WTC11 (cell line): ENCODE measurements around the gene SLC17A8. TPM values are rescaled to one million over a fixed set of nuclear protein-coding genes. Genes with fewer than 3 reads are reported as not detected.

ENCODE experiments used
- ATAC-seq: fragments of 200-7000 bp; cut with Tn5 transposase; 2 replicates; pipeline ENCODE4 v1.10.0; 2021; ENCODE audit warnings: mild to moderate bottlenecking, moderate library complexity
- CTCF ChIA-PET: fragments of 300-600 bp; sonication (Branson Sonifier 250); formaldehyde crosslinking; loops from one replicate; lab custom pipeline; 2021; ENCODE audit warnings: antibody characterized with exemption; lab: Charles Lee
- POLR2A ChIA-PET: fragments of 350-600 bp; sonication (Branson Sonifier 250); formaldehyde crosslinking; loops from one replicate; lab custom pipeline; 2021; ENCODE audit warnings: antibody characterized with exemption; lab: Charles Lee
- DNase-seq: peaks from one replicate; pipeline ENCODE4 v3.0.0; 2021; ENCODE audit warnings: low spot score
- H3K27ac Mint-ChIP-seq: 2 replicates; pipeline ENCODE4 v1.8.0; 2021; ENCODE audit warnings: mixed read lengths
- H3K27me3 Mint-ChIP-seq: 2 replicates; pipeline ENCODE4 v1.8.0; 2021; ENCODE audit warnings: low read depth, mild to moderate bottlenecking, moderate library complexity, mixed read lengths
- H3K36me3 Mint-ChIP-seq: 2 replicates; pipeline ENCODE4 v1.8.0; 2021; ENCODE audit warnings: mixed read lengths
- H3K4me1 Mint-ChIP-seq: 2 replicates; pipeline ENCODE4 v1.8.0; 2022; ENCODE audit warnings: mixed read lengths
- H3K4me3 Mint-ChIP-seq: 2 replicates; pipeline ENCODE4 v1.8.0; 2021; ENCODE audit warnings: mild to moderate bottlenecking, moderate library complexity, mixed read lengths
- H3K9me3 Mint-ChIP-seq: 2 replicates; pipeline ENCODE4 v1.8.0; 2021; ENCODE audit warnings: mixed read lengths
- CREB1 ChIP-seq: sonication (generic); formaldehyde crosslinking; IDR thresholded peaks from 2 replicates; pipeline ENCODE4 v1.8.0; 2023; ENCODE audit warnings: mild to moderate bottlenecking, missing genetic modification reagents
- ELF4 ChIP-seq: sonication (generic); formaldehyde crosslinking; IDR thresholded peaks from 2 replicates; pipeline ENCODE4 v1.8.1; 2022; ENCODE audit warnings: low read depth, mild to moderate bottlenecking, moderate library complexity, missing genetic modification reagents
- ESRRA ChIP-seq: sonication (generic); formaldehyde crosslinking; IDR thresholded peaks from 2 replicates; pipeline ENCODE4 v1.8.1; 2022; ENCODE audit warnings: mild to moderate bottlenecking, missing genetic modification reagents, borderline replicate concordance
- FOXK1 ChIP-seq: sonication (generic); formaldehyde crosslinking; IDR thresholded peaks from 2 replicates; pipeline ENCODE4 v1.8.0; 2022; ENCODE audit warnings: mild to moderate bottlenecking, moderate library complexity, missing genetic modification reagents
- IRF2 ChIP-seq: sonication (generic); formaldehyde crosslinking; IDR thresholded peaks from 2 replicates; pipeline ENCODE4 v1.8.0; 2022; ENCODE audit warnings: low read depth, missing genetic modification reagents, borderline replicate concordance
- JAZF1 ChIP-seq: fragments of 250-450 bp; sonication (Bioruptor Pico); IDR thresholded peaks from 2 replicates; pipeline ENCODE4 v1.9.0; 2021; ENCODE audit warnings: moderate library complexity, mild to moderate bottlenecking, inconsistent platforms
- MXD4 ChIP-seq: fragments of 250-450 bp; sonication (Bioruptor Pico); IDR thresholded peaks from 2 replicates; pipeline ENCODE4 v1.8.0; 2021; ENCODE audit warnings: mild to moderate bottlenecking, moderate library complexity, borderline replicate concordance
- NR3C1 ChIP-seq: sonication (generic); formaldehyde crosslinking; conservative IDR thresholded peaks from 2 replicates; pipeline ENCODE4 v1.8.1; 2023; ENCODE audit warnings: low read depth, mild to moderate bottlenecking, missing genetic modification reagents
- OVOL2 ChIP-seq: fragments of 250-450 bp; sonication (Bioruptor Pico); IDR thresholded peaks from 2 replicates; pipeline ENCODE4 v1.9.0; 2021; ENCODE audit warnings: mild to moderate bottlenecking, borderline replicate concordance
- RELA ChIP-seq: sonication (generic); formaldehyde crosslinking; IDR thresholded peaks from 2 replicates; pipeline ENCODE4 v1.8.1; 2022; ENCODE audit warnings: missing genetic modification reagents, mild to moderate bottlenecking, borderline replicate concordance
- SP1 ChIP-seq: sonication (generic); formaldehyde crosslinking; conservative IDR thresholded peaks from 2 replicates; pipeline ENCODE4 v1.8.1; 2022; ENCODE audit warnings: missing genetic modification reagents
- TCF7 ChIP-seq: sonication (generic); formaldehyde crosslinking; IDR thresholded peaks from 2 replicates; pipeline ENCODE4 v1.8.0; 2022; ENCODE audit warnings: mild to moderate bottlenecking, low read depth, missing genetic modification reagents, moderate library complexity
- ZNF396 ChIP-seq: fragments of 250-450 bp; sonication (Bioruptor Pico); IDR thresholded peaks from 2 replicates; pipeline ENCODE4 v1.8.0; 2021; ENCODE audit warnings: mild to moderate bottlenecking, moderate library complexity, borderline replicate concordance
- total RNA-seq: library from RNA; stranded (reverse); gene quantifications from 3 replicates; pipeline ENCODE4 v1.2.3, GENCODE V29; 2021
- TF ChIP-seq, protein P1 (sequence below): sonication (generic); formaldehyde crosslinking; conservative IDR thresholded peaks from 2 replicates; pipeline ENCODE4 v1.8.1; 2023; ENCODE audit warnings: mild to moderate bottlenecking, low read depth, missing genetic modification reagents, moderate library complexity
- TF ChIP-seq, protein P2 (sequence below): sonication (generic); formaldehyde crosslinking; IDR thresholded peaks from 2 replicates; pipeline ENCODE4 v1.8.1; 2022; ENCODE audit warnings: mild to moderate bottlenecking, moderate library complexity, missing genetic modification reagents
- TF ChIP-seq, protein P3 (sequence below): fragments of 250-450 bp; sonication (Bioruptor Pico); IDR thresholded peaks from 2 replicates; pipeline ENCODE4 v1.9.0; 2021; ENCODE audit warnings: moderate library complexity, mild to moderate bottlenecking, inconsistent platforms, borderline replicate concordance
- TF ChIP-seq, protein P4 (sequence below): sonication (generic); formaldehyde crosslinking; IDR thresholded peaks from 2 replicates; pipeline ENCODE4 v1.8.1; 2022; ENCODE audit warnings: mild to moderate bottlenecking, missing genetic modification reagents, moderate library complexity, borderline replicate concordance
- TF ChIP-seq, protein P5 (sequence below): sonication (generic); formaldehyde crosslinking; IDR thresholded peaks from 2 replicates; pipeline ENCODE4 v1.8.0; 2023; ENCODE audit warnings: mild to moderate bottlenecking, missing genetic modification reagents
- TF ChIP-seq, protein P6 (sequence below): fragments of 250-450 bp; sonication (Bioruptor Pico); IDR thresholded peaks from 2 replicates; pipeline ENCODE4 v1.9.0; 2021; ENCODE audit warnings: mild to moderate bottlenecking
- TF ChIP-seq, protein P7 (sequence below): sonication (generic); formaldehyde crosslinking; IDR thresholded peaks from 2 replicates; pipeline ENCODE4 v1.8.1; 2023; ENCODE audit warnings: mild to moderate bottlenecking, missing genetic modification reagents, moderate library complexity
- TF ChIP-seq, protein P8 (sequence below): sonication (generic); formaldehyde crosslinking; IDR thresholded peaks from 2 replicates; pipeline ENCODE4 v1.8.0; 2022; ENCODE audit warnings: mild to moderate bottlenecking, missing genetic modification reagents
- TF ChIP-seq, protein P9 (sequence below): fragments of 250-450 bp; sonication (Bioruptor Pico); IDR thresholded peaks from 2 replicates; pipeline ENCODE4 v2.1.2; 2022; ENCODE audit warnings: mild to moderate bottlenecking, moderate library complexity

SLC17A8 gene
- total RNA-seq, 1 experiment from 2014 or later: 0.26 TPM

DNA sequence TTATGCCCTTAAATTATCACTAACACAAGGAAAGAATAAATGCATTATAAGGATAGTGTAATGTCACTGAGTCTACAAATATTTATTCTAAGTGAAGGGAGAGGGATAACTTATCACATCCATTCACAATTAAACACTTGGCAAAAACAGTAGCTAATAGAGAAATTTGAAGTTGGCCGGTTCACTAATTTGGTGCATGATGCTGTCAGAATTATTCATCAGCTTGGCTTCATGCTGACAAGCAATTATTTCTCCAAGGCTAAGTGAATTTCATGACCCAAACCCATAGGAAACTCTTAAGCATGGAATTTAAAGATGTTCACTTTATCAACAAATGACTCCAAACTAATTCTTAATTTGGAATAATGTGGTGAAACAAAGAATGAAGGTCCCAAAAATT is 91.8 kb downstream of the SLC17A8 start (continued):
- TF ChIP-seq, protein P1, sequence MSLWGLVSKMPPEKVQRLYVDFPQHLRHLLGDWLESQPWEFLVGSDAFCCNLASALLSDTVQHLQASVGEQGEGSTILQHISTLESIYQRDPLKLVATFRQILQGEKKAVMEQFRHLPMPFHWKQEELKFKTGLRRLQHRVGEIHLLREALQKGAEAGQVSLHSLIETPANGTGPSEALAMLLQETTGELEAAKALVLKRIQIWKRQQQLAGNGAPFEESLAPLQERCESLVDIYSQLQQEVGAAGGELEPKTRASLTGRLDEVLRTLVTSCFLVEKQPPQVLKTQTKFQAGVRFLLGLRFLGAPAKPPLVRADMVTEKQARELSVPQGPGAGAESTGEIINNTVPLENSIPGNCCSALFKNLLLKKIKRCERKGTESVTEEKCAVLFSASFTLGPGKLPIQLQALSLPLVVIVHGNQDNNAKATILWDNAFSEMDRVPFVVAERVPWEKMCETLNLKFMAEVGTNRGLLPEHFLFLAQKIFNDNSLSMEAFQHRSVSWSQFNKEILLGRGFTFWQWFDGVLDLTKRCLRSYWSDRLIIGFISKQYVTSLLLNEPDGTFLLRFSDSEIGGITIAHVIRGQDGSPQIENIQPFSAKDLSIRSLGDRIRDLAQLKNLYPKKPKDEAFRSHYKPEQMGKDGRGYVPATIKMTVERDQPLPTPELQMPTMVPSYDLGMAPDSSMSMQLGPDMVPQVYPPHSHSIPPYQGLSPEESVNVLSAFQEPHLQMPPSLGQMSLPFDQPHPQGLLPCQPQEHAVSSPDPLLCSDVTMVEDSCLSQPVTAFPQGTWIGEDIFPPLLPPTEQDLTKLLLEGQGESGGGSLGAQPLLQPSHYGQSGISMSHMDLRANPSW (CRISPR knock-in tag): no peak
- TF ChIP-seq, protein P2, sequence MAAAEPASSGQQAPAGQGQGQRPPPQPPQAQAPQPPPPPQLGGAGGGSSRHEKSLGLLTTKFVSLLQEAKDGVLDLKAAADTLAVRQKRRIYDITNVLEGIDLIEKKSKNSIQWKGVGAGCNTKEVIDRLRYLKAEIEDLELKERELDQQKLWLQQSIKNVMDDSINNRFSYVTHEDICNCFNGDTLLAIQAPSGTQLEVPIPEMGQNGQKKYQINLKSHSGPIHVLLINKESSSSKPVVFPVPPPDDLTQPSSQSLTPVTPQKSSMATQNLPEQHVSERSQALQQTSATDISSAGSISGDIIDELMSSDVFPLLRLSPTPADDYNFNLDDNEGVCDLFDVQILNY: no peak
- TF ChIP-seq, protein P3, sequence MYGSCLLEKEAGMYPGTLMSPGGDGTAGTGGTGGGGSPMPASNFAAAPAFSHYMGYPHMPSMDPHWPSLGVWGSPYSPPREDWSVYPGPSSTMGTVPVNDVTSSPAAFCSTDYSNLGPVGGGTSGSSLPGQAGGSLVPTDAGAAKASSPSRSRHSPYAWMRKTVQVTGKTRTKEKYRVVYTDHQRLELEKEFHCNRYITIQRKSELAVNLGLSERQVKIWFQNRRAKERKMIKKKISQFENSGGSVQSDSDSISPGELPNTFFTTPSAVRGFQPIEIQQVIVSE (CRISPR knock-in tag): no peak
- TF ChIP-seq RELA (no peak), CREB1 (no peak), ZNF396 (CRISPR knock-in tag) (no peak), IRF2 (no peak), OVOL2 (CRISPR knock-in tag) (no peak), ELF4 (CRISPR knock-in tag) (no peak)
- TF ChIP-seq, protein P4, sequence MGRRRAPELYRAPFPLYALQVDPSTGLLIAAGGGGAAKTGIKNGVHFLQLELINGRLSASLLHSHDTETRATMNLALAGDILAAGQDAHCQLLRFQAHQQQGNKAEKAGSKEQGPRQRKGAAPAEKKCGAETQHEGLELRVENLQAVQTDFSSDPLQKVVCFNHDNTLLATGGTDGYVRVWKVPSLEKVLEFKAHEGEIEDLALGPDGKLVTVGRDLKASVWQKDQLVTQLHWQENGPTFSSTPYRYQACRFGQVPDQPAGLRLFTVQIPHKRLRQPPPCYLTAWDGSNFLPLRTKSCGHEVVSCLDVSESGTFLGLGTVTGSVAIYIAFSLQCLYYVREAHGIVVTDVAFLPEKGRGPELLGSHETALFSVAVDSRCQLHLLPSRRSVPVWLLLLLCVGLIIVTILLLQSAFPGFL (CRISPR knock-in tag): no peak
- TF ChIP-seq, protein P5, sequence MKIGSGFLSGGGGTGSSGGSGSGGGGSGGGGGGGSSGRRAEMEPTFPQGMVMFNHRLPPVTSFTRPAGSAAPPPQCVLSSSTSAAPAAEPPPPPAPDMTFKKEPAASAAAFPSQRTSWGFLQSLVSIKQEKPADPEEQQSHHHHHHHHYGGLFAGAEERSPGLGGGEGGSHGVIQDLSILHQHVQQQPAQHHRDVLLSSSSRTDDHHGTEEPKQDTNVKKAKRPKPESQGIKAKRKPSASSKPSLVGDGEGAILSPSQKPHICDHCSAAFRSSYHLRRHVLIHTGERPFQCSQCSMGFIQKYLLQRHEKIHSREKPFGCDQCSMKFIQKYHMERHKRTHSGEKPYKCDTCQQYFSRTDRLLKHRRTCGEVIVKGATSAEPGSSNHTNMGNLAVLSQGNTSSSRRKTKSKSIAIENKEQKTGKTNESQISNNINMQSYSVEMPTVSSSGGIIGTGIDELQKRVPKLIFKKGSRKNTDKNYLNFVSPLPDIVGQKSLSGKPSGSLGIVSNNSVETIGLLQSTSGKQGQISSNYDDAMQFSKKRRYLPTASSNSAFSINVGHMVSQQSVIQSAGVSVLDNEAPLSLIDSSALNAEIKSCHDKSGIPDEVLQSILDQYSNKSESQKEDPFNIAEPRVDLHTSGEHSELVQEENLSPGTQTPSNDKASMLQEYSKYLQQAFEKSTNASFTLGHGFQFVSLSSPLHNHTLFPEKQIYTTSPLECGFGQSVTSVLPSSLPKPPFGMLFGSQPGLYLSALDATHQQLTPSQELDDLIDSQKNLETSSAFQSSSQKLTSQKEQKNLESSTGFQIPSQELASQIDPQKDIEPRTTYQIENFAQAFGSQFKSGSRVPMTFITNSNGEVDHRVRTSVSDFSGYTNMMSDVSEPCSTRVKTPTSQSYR (CRISPR knock-in tag): no peak

DNA sequence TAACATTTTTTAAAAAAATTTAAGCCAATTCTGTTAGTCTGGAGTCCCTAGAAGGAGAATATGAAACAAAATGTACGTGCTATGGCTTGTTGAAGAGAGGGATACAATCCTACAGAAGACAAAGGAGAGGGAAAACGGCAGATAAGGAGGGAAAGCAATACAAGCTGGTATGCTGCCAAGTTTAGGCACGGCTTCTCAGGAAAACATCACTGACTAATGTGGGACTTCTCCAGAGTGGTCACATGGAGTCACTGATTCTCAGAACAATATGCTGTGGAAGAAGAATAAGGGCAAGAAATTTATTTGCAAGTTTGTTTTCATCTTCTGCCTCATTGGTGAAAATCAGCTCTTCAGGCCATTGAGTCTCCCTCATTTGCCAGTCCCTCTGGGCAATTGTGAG is 93.9 kb downstream of the SLC17A8 start:
- ChIA-PET POLR2A (interaction anchor here (0.7 kb wide), 1 partner anchor 10 kb away, joined by 3 read pairs; no protein-coding TSS in a partner anchor), CTCF (interaction anchor here (1.8 kb wide), 1 partner anchor 46 kb away, joined by 10 read pairs; no protein-coding TSS in a partner anchor)
- no peak for ATAC-seq
- Mint-ChIP-seq H3K27ac (no peak overlapping the region), H3K4me3 (no peak overlapping the region), H3K36me3 (no peaks in the 10 kb centered on the region), H3K27me3 (no peaks in the 10 kb centered on the region), H3K4me1 (peaks cover 14% of the 10 kb centered on the region), H3K9me3 (no peaks in the 10 kb centered on the region)
- no peak for DNase-seq
- TF ChIP-seq NR3C1 (no peak), JAZF1 (no peak), SP1 (CRISPR knock-in tag) (no peak), ESRRA (CRISPR knock-in tag) (no peak), MXD4 (CRISPR knock-in tag) (no peak), FOXK1 (CRISPR knock-in tag) (no peak), TCF7 (CRISPR knock-in tag) (no peak)
- TF ChIP-seq, protein P6, sequence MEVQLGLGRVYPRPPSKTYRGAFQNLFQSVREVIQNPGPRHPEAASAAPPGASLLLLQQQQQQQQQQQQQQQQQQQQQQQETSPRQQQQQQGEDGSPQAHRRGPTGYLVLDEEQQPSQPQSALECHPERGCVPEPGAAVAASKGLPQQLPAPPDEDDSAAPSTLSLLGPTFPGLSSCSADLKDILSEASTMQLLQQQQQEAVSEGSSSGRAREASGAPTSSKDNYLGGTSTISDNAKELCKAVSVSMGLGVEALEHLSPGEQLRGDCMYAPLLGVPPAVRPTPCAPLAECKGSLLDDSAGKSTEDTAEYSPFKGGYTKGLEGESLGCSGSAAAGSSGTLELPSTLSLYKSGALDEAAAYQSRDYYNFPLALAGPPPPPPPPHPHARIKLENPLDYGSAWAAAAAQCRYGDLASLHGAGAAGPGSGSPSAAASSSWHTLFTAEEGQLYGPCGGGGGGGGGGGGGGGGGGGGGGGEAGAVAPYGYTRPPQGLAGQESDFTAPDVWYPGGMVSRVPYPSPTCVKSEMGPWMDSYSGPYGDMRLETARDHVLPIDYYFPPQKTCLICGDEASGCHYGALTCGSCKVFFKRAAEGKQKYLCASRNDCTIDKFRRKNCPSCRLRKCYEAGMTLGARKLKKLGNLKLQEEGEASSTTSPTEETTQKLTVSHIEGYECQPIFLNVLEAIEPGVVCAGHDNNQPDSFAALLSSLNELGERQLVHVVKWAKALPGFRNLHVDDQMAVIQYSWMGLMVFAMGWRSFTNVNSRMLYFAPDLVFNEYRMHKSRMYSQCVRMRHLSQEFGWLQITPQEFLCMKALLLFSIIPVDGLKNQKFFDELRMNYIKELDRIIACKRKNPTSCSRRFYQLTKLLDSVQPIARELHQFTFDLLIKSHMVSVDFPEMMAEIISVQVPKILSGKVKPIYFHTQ (CRISPR knock-in tag): no peak
- TF ChIP-seq, protein P7, sequence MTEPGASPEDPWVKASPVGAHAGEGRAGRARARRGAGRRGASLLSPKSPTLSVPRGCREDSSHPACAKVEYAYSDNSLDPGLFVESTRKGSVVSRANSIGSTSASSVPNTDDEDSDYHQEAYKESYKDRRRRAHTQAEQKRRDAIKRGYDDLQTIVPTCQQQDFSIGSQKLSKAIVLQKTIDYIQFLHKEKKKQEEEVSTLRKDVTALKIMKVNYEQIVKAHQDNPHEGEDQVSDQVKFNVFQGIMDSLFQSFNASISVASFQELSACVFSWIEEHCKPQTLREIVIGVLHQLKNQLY (CRISPR knock-in tag): no peak
- TF ChIP-seq, protein P8, sequence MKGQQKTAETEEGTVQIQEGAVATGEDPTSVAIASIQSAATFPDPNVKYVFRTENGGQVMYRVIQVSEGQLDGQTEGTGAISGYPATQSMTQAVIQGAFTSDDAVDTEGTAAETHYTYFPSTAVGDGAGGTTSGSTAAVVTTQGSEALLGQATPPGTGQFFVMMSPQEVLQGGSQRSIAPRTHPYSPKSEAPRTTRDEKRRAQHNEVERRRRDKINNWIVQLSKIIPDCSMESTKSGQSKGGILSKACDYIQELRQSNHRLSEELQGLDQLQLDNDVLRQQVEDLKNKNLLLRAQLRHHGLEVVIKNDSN (CRISPR knock-in tag): no peak
- TF ChIP-seq, protein P9, sequence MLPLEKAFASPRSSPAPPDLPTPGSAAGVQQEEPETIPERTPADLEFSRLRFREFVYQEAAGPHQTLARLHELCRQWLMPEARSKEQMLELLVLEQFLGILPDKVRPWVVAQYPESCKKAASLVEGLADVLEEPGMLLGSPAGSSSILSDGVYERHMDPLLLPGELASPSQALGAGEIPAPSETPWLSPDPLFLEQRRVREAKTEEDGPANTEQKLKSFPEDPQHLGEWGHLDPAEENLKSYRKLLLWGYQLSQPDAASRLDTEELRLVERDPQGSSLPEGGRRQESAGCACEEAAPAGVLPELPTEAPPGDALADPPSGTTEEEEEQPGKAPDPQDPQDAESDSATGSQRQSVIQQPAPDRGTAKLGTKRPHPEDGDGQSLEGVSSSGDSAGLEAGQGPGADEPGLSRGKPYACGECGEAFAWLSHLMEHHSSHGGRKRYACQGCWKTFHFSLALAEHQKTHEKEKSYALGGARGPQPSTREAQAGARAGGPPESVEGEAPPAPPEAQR: no peak
